Ishikawa (cell line): ENCODE measurements around the gene ADGRG6.

Experiments
- CREB1 ChIP-seq: IDR thresholded peaks from 2 replicates; pipeline ENCODE4 v1.6.1; 2012; ENCODE audit warnings: low read depth
- EGR1 ChIP-seq: IDR thresholded peaks from 2 replicates; pipeline ENCODE4 v1.6.1; 2012
- NFIC ChIP-seq: IDR thresholded peaks from 2 replicates; pipeline ENCODE4 v1.6.1; 2012
- TAF1 ChIP-seq: IDR thresholded peaks from 2 replicates; pipeline ENCODE4 v1.6.1; 2012; ENCODE audit warnings: low read depth, mild to moderate bottlenecking
- TCF12 ChIP-seq: IDR thresholded peaks from 2 replicates; pipeline ENCODE4 v1.6.1; 2012; ENCODE audit warnings: low read depth
- YY1 ChIP-seq: IDR thresholded peaks from 2 replicates; pipeline ENCODE4 v1.6.1; 2012; ENCODE audit warnings: low read depth
- ZBTB7A ChIP-seq: IDR thresholded peaks from 2 replicates; pipeline ENCODE4 v1.6.1; 2012; ENCODE audit warnings: low read depth
- TF ChIP-seq, protein P1 (sequence below): IDR thresholded peaks from 2 replicates; pipeline ENCODE4 v1.6.1; 2012

DNA sequence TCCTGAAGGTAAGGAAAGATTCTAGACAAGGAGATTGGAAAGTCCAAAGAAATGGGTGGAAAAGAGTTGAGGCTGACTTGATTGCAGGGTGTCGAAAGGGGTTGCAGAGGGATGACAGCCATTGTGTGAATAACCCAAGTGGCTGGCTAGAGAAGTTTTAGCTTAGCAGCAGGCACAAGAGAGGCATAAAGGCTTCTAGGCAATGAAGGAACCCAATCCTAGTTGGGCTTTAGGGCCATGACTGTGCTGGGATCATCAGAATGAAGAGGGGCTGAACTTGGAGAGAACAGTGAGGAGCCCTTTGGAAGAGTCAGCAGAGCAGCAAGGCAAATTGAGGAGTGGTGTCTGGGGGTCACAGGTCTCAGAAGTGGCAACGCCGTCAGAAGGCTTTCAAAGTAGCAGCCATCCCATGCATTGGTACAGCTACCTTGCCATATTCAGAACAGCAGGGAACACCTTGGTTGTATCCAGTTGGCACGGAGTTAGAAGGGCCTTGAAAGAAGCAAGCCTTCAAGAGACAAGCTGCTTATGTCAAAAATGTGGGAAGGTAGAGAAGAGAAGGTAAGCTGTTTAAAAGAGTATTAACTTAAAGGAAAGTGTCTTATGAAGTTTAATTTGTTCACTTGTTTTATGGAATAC is 146.4 kb downstream of the ADGRG6 start:
- TF ChIP-seq NFIC (no peak), TCF12 (no peak), ZBTB7A (no peak), EGR1 (no peak), CREB1 (no peak), TAF1 (no peak), YY1 (no peak)
- TF ChIP-seq, protein P1, sequence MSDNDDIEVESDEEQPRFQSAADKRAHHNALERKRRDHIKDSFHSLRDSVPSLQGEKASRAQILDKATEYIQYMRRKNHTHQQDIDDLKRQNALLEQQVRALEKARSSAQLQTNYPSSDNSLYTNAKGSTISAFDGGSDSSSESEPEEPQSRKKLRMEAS, result no peak
